GM21367 (cell line): ENCODE results near the gene FHIT.

Experiments
- ATAC-seq: cut with Tn5 transposase; IDR thresholded peaks from one replicate; pipeline ENCODE4 v1.9.1; 2021; ENCODE audit not compliant: unreplicated experiment

The FHIT gene

GRCh38 chr3:59925946-59926345 lies 1325.3 kb downstream of the FHIT start:
- ATAC-seq: no peak

- no peak for ATAC-seq
Measured at GRCh38 chr3:59922192-59922591, 1329.1 kb downstream of the FHIT start.

- no peak for ATAC-seq
Measured at GRCh38 chr3:59920822-59921221, 1330.4 kb downstream of the FHIT start.

- no peak for ATAC-seq
Measured at GRCh38 chr3:59919586-59919985, 1331.7 kb downstream of the FHIT start.

- ATAC-seq: no peak
Measured at GRCh38 chr3:59914251-59914650, 1337.0 kb downstream of the FHIT start.

- ATAC-seq: no peak
Measured at GRCh38 chr3:59913645-59914044, 1337.6 kb downstream of the FHIT start.

- no peak for ATAC-seq
Measured at GRCh38 chr3:59908701-59909100, 1342.6 kb downstream of the FHIT start.

- no peak for ATAC-seq
Measured at GRCh38 chr3:59908280-59908679, 1343.0 kb downstream of the FHIT start.

- ATAC-seq: no peak
Measured at GRCh38 chr3:59904296-59904695, 1347.0 kb downstream of the FHIT start.

GRCh38 chr3:59899061-59899460 lies 1352.2 kb downstream of the FHIT start:
- ATAC-seq: no peak

- no peak for ATAC-seq
Measured at GRCh38 chr3:59895972-59896371, 1355.3 kb downstream of the FHIT start.

- no peak for ATAC-seq
Measured at GRCh38 chr3:59894425-59895121, 1356.7 kb downstream of the FHIT start.

- no peak for ATAC-seq
Measured at GRCh38 chr3:59890639-59891038, 1360.6 kb downstream of the FHIT start.

GRCh38 chr3:59886790-59887189 lies 1364.5 kb downstream of the FHIT start:
- no peak for ATAC-seq

- no peak for ATAC-seq
Measured at GRCh38 chr3:59885899-59886400, 1365.3 kb downstream of the FHIT start.

- ATAC-seq: no peak
Measured at GRCh38 chr3:59885101-59885500, 1366.2 kb downstream of the FHIT start.

GRCh38 chr3:59884409-59884808 lies 1366.8 kb downstream of the FHIT start:
- no peak for ATAC-seq

- no peak for ATAC-seq
Measured at GRCh38 chr3:59882746-59883145, 1368.5 kb downstream of the FHIT start.

GRCh38 chr3:59880717-59881116 lies 1370.5 kb downstream of the FHIT start:
- no peak for ATAC-seq

GRCh38 chr3:59879031-59879581 lies 1372.1 kb downstream of the FHIT start:
- no peak for ATAC-seq

GRCh38 chr3:59878038-59878427 lies 1373.2 kb downstream of the FHIT start:
- ATAC-seq: no peak

- no peak for ATAC-seq
Measured at GRCh38 chr3:59877263-59878037, 1373.8 kb downstream of the FHIT start.
